GM19324 (cell line): ENCODE results near the gene RNH1.
"Not testable (repeated sequence)": the region's sequence is repeated elsewhere in the genome, so short reads cannot be mapped to it uniquely, and the experiment has no call there.

Experiments used
- ATAC-seq: cut with Tn5 transposase; IDR thresholded peaks from one replicate; pipeline ENCODE4 v1.9.1; 2021; ENCODE audit warnings: mild to moderate bottlenecking, moderate library complexity; ENCODE audit not compliant: unreplicated experiment, low FRiP score

RNH1 gene

GRCh38 chr11:484616-485015 is 22.4 kb downstream of the RNH1 start:
- no peak for ATAC-seq

GRCh38 chr11:479311-479710 is 27.7 kb downstream of the RNH1 start:
- no peak for ATAC-seq

- ATAC-seq, result no peak
These were observed 29.9 kb downstream of the RNH1 start for GRCh38 chr11:477052-477715.

- no peak for ATAC-seq
These were observed 30.6 kb downstream of the RNH1 start for GRCh38 chr11:476416-476815.

- no peak for ATAC-seq
These were observed 31.1 kb downstream of the RNH1 start for GRCh38 chr11:475941-476340.

- no peak for ATAC-seq
These were observed 32.0 kb downstream of the RNH1 start for GRCh38 chr11:474914-475506.

- no peak for ATAC-seq
These were observed 32.9 kb downstream of the RNH1 start for GRCh38 chr11:473962-474785.

- no peak for ATAC-seq
These were observed 33.6 kb downstream of the RNH1 start for GRCh38 chr11:473415-473814.

- ATAC-seq, result no peak
These were observed 34.2 kb downstream of the RNH1 start for GRCh38 chr11:472816-473215.

GRCh38 chr11:472272-472671 is 34.8 kb downstream of the RNH1 start:
- ATAC-seq, result no peak

GRCh38 chr11:471468-472145 is 35.4 kb downstream of the RNH1 start:
- no peak for ATAC-seq

- no peak for ATAC-seq
These were observed 37.1 kb downstream of the RNH1 start for GRCh38 chr11:469684-470560.

- ATAC-seq, result not testable (repeated sequence)
These were observed 37.9 kb downstream of the RNH1 start for GRCh38 chr11:469026-469683.

GRCh38 chr11:468493-468892 is 38.5 kb downstream of the RNH1 start:
- no peak for ATAC-seq

- no peak for ATAC-seq
These were observed 39.0 kb downstream of the RNH1 start for GRCh38 chr11:468036-468435.

GRCh38 chr11:465896-466530 is 41.0 kb downstream of the RNH1 start:
- ATAC-seq, result no peak

GRCh38 chr11:464316-464715 is 42.7 kb downstream of the RNH1 start:
- no peak for ATAC-seq

- ATAC-seq, result no peak
These were observed 44.7 kb downstream of the RNH1 start for GRCh38 chr11:462107-462890.
